SK-N-SH (cell line): ENCODE results near the gene MMP13. TPM values are rescaled to one million over a fixed set of nuclear protein-coding genes. Genes with fewer than 3 reads are reported as not detected.

Source experiments
- CTCF ChIA-PET: fragments of 300-600, 350-600 bp; formaldehyde crosslinking; extraction: SDS; loops from one replicate; lab custom pipeline; 2021; lab: Yijun Ruan, JAX
- POLR2A ChIA-PET: fragments of 350-600 bp; sonication (Branson Sonifier 250); formaldehyde crosslinking; extraction: SDS; loops from one replicate; lab custom pipeline; 2020; ENCODE audit warnings: antibody characterized with exemption, inconsistent platforms; lab: Yijun Ruan, JAX
- DNase-seq: peaks from one replicate; pipeline ENCODE4 v3.0.0; 2012
- H2AFZ ChIP-seq: fragments of 200-600 bp; sonication (generic); 2 replicates; pipeline ENCODE4 v1.8.1; 2016; ENCODE audit warnings: antibody characterized with exemption, mild to moderate bottlenecking, low read depth
- H3F3A ChIP-seq: fragments of 200-600 bp; sonication (generic); replicated peaks from 2 replicates; pipeline ENCODE3; 2016; ENCODE audit warnings: antibody characterized with exemption, mild to moderate bottlenecking; ENCODE audit not compliant: insufficient read depth
- H3K27ac ChIP-seq, 2 experiments: fragments of 200-500 bp in 1 of 2; fragments of 200-600 bp in 1 of 2; sonication (Bioruptor generic) in 1 of 2; sonication (generic), shearing (Covaris generic) in 1 of 2; 2 replicates each; pipeline versions ENCODE4 v1.5.1 to v1.6.1; 2014 to 2016; ENCODE audit warnings: low read depth in 2 of 2, inconsistent platforms in 1 of 2, low read length in 1 of 2, mild to moderate bottlenecking in 1 of 2, mixed read lengths in 1 of 2
- H3K27me3 ChIP-seq: fragments of 200-600 bp; sonication (generic), shearing (Covaris generic); 2 replicates; pipeline ENCODE4 v1.6.1; 2016; ENCODE audit warnings: mixed run types; ENCODE audit not compliant: insufficient read depth
- H3K36me3 ChIP-seq, 2 experiments: fragments of 200-500 bp in 1 of 2; fragments of 200-600 bp in 1 of 2; sonication (Bioruptor generic) in 1 of 2; sonication (generic) in 1 of 2; replicated peaks in 1 of 2; 2 replicates each; pipeline versions ENCODE3 to v1.5.1; 2014 to 2016; ENCODE audit warnings: low read length in 1 of 2, mild to moderate bottlenecking in 1 of 2; ENCODE audit not compliant: insufficient read depth in 2 of 2, control insufficient read depth in 1 of 2
- H3K4me1 ChIP-seq, 2 experiments: fragments of 200-500 bp in 1 of 2; fragments of 200-600 bp in 1 of 2; sonication (Bioruptor generic) in 1 of 2; sonication (generic), shearing (Covaris generic) in 1 of 2; 2 replicates each; pipeline versions ENCODE4 v1.5.1 to v1.6.1; 2014 to 2016; ENCODE audit warnings: low read depth in 1 of 2, low read length in 1 of 2, mixed run types in 1 of 2; ENCODE audit not compliant: insufficient read depth in 2 of 2, control insufficient read depth in 1 of 2
- H3K4me2 ChIP-seq: fragments of 200-600 bp; sonication (generic), shearing (Covaris generic); 2 replicates; pipeline ENCODE4 v1.6.1; 2017; ENCODE audit warnings: mixed run types
- H3K4me3 ChIP-seq, 2 experiments: fragments of 200-500 bp in 1 of 2; fragments of 200-600 bp in 1 of 2; sonication (Bioruptor generic) in 1 of 2; sonication (generic), shearing (Covaris generic) in 1 of 2; 2 replicates each; pipeline versions ENCODE4 v1.5.1 to v1.8.1; 2014 to 2016; ENCODE audit warnings: low read depth in 2 of 2, inconsistent platforms in 1 of 2, low read length in 1 of 2, mild to moderate bottlenecking in 1 of 2, mixed read lengths in 1 of 2, moderate library complexity in 1 of 2
- H3K79me2 ChIP-seq: fragments of 200-600 bp; sonication (generic); 2 replicates; pipeline ENCODE4 v1.8.1; 2017; ENCODE audit warnings: mild to moderate bottlenecking; ENCODE audit not compliant: insufficient read depth
- H3K9ac ChIP-seq: fragments of 200-600 bp; sonication (generic); 2 replicates; pipeline ENCODE4 v1.6.1; 2017; ENCODE audit warnings: mixed run types
- H3K9me2 ChIP-seq: fragments of 200-600 bp; sonication (generic); 2 replicates; pipeline ENCODE4 v1.6.1; 2017; ENCODE audit warnings: mixed run types
- H3K9me3 ChIP-seq: fragments of 200-600 bp; sonication (generic); 2 replicates; pipeline ENCODE4 v1.6.1; 2017; ENCODE audit warnings: mixed run types, mild to moderate bottlenecking, moderate library complexity
- H4K20me1 ChIP-seq: fragments of 200-600 bp; sonication (generic); 2 replicates; pipeline ENCODE4 v1.6.1; 2017; ENCODE audit warnings: mild to moderate bottlenecking, mixed run types; ENCODE audit not compliant: insufficient read depth
- CTCF ChIP-seq: fragments of 200-600 bp; sonication (generic); IDR thresholded peaks from 2 replicates; pipeline ENCODE4 v1.6.1; 2017; ENCODE audit warnings: antibody characterized with exemption, mild to moderate bottlenecking, moderate library complexity
- ELF1 ChIP-seq: IDR thresholded peaks from 2 replicates; pipeline ENCODE4 v1.4.0; 2012
- EZH2phosphoT487 ChIP-seq: fragments of 200-600 bp; sonication (generic); IDR thresholded peaks from 2 replicates; pipeline ENCODE4 v1.6.1; 2017; ENCODE audit warnings: low read depth, mixed run types, mild to moderate bottlenecking, antibody characterized with exemption, moderate library complexity, borderline replicate concordance
- JUND ChIP-seq: IDR thresholded peaks from 2 replicates; pipeline ENCODE4 v1.4.0; 2012
- MEF2A ChIP-seq: IDR thresholded peaks from 2 replicates; pipeline ENCODE4 v1.4.0; 2012; ENCODE audit warnings: low read depth, borderline replicate concordance
- NRF1 ChIP-seq: IDR thresholded peaks from 2 replicates; pipeline ENCODE4 v1.6.1; 2012; ENCODE audit warnings: low read depth, mild to moderate bottlenecking, low read length
- POLR2AphosphoS5 ChIP-seq: IDR thresholded peaks from 2 replicates; pipeline ENCODE4 v1.6.1; 2012; ENCODE audit warnings: low read depth, low read length
- RAD21 ChIP-seq: IDR thresholded peaks from 2 replicates; pipeline ENCODE4 v1.6.1; 2012; ENCODE audit warnings: mild to moderate bottlenecking, low read length
- RCOR1 ChIP-seq: fragments of 150-350 bp; IDR thresholded peaks from 2 replicates; pipeline ENCODE4 v1.6.1; 2017; ENCODE audit warnings: antibody characterized with exemption, low read length
- REST ChIP-seq: IDR thresholded peaks from 2 replicates; pipeline ENCODE4 v1.6.1; 2012; ENCODE audit warnings: mild to moderate bottlenecking, low read depth, low read length, moderate library complexity
- RFX5 ChIP-seq: IDR thresholded peaks from 2 replicates; pipeline ENCODE4 v1.6.1; 2012; ENCODE audit warnings: mild to moderate bottlenecking, improper control_type of control experiment, low read length
- RXRA ChIP-seq: IDR thresholded peaks from 2 replicates; pipeline ENCODE4 v1.4.0; 2012; ENCODE audit warnings: low read depth, mild to moderate bottlenecking, borderline replicate concordance
- SIN3A ChIP-seq: IDR thresholded peaks from 2 replicates; pipeline ENCODE4 v1.6.1; 2012; ENCODE audit warnings: low read depth, mild to moderate bottlenecking, low read length, moderate library complexity, borderline replicate concordance
- TAF1 ChIP-seq: IDR thresholded peaks from 2 replicates; pipeline ENCODE4 v1.6.1; 2012; ENCODE audit warnings: low read depth, mild to moderate bottlenecking, low read length, moderate library complexity, borderline replicate concordance
- TEAD4 ChIP-seq: IDR thresholded peaks from 2 replicates; pipeline ENCODE4 v1.4.0; 2012; ENCODE audit warnings: mild to moderate bottlenecking, borderline replicate concordance; ENCODE audit not compliant: insufficient read depth
- ZBTB33 ChIP-seq: IDR thresholded peaks from 2 replicates; pipeline ENCODE4 v1.4.0; 2012; ENCODE audit warnings: low read depth, borderline replicate concordance
- WGBS: methylation state at CpG from one replicate; pipeline ENCODE4 v1.1.6; 2017; ENCODE audit warnings: low lambda C conversion rate; 5-methylcytosine and 5-hydroxymethylcytosine counted together
- polyA plus RNA-seq, 3 experiments: library from polyadenylated mRNA; depleted of rRNA; stranded (reverse); fragments of >200 nt; gene quantifications; 2 replicates each; pipeline ENCODE4 v1.2.3, GENCODE V29; 2012

The MMP13 gene
- polyA plus RNA-seq, 1 of the 3 experiments (the other 2 are of a cell fraction) = 0.12 TPM

DNA sequence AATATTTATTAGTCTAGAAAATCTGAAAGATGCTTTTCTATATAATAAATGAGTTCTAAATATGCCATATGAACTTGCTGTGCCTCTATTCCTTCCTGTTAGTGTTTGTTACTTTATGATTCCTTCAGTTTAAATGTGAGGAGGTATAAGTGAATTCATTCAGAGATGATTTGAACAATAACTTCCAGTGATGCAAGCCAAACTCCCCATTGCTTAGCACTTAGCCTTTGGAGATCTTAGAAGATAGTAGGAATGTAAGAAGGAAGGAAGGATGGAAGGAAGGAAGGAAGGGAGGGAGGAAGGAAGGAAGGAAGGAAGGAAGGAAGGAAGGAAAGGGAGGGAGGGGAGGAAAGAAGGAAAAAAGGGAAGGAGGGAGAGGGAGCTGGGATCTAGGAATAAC, 25.1 kb downstream of the MMP13 start:
- Histone ChIP-seq H3K9me3 (no peaks in the 10 kb centered on the region), H2AFZ (no peak overlapping the region), H3K4me3 (no peak overlapping the region), H3K9me2 (no peaks in the 10 kb centered on the region), H3F3A (no peaks in the 10 kb centered on the region), H3K4me2 (no peak overlapping the region), H3K27ac (no peak overlapping the region), H3K36me3 (no peaks in the 10 kb centered on the region), H3K27me3 (no peaks in the 10 kb centered on the region; the same call in 1 of the 2 replicates), H3K9ac (no peak overlapping the region), H3K4me1 (peaks cover 0 to 19% of the 10 kb centered on the region in 2 experiments; a peak in 1 of 4 replicates), H4K20me1 (no peaks in the 10 kb centered on the region), H3K79me2 (no peaks in the 10 kb centered on the region)
- ChIA-PET CTCF (interaction anchor here (0.9 to 5.4 kb wide), 3 partner anchors 10 to 55 kb away, joined by 3 to 36 read pairs (median 5); partner anchors contain the start of gene MMP12), POLR2A (no interaction called here)
- TF ChIP-seq TEAD4 (no peak), REST (no peak), POLR2AphosphoS5 (no peak), CTCF (no peak), SIN3A (no peak), JUND (no peak), RXRA (no peak), RFX5 (no peak), MEF2A (no peak)
- DNase-seq = no peak

DNA sequence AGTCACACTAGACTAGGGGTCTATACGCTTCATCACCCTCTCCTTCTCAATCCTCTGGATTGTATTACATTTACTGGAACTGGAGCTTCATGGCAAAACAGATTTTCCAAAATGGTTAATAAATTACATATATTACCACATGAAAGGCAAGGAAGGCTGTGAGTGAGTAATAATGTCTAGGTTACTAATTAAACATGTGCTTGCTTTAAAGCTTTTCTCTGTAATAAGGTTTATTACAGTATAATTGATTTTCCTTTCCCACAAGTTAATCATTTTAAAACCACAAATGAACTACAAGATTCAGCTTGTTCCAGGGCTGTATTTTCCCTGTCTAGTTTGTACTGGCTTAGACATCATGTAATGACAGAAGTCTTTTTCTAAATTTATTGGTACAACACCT, 25.6 kb downstream of the MMP13 start:
- WGBS = 79% methylated on average over 1 of the region's 1 CpG
- H3K9me3 ChIP-seq = no peaks in the 10 kb centered on the region
- H3K79me2 ChIP-seq = no peaks in the 10 kb centered on the region
- no peaks in the 10 kb centered on the region; the same call in 1 of the 2 replicates for H3K27me3 ChIP-seq
- no peaks in the 10 kb centered on the region for H3K9me2 ChIP-seq
- no peaks in the 10 kb centered on the region for H3F3A ChIP-seq
- H3K27ac ChIP-seq = no peak overlapping the region
- H3K4me2 ChIP-seq = no peak overlapping the region
- no peak for DNase-seq
- no peak overlapping the region for H2AFZ ChIP-seq
- H3K36me3 ChIP-seq = no peaks in the 10 kb centered on the region
- ChIA-PET CTCF (interaction anchor here (0.9 to 5.4 kb wide), 3 partner anchors 11 to 55 kb away, joined by 3 to 36 read pairs (median 5); partner anchors contain the start of gene MMP12), POLR2A (no interaction called here)
- no peaks in the 10 kb centered on the region for H4K20me1 ChIP-seq
- no peak overlapping the region for H3K4me3 ChIP-seq
- peaks cover 0 to 19% of the 10 kb centered on the region in 2 experiments; a peak in 1 of 4 replicates for H3K4me1 ChIP-seq
- H3K9ac ChIP-seq = no peak overlapping the region
- TF ChIP-seq TEAD4 = no peak
- no peak for TF ChIP-seq ZBTB33
- no peak for TF ChIP-seq POLR2AphosphoS5
- no peak for TF ChIP-seq CTCF
- TF ChIP-seq RFX5 = no peak
- TF ChIP-seq RCOR1 = no peak
- TF ChIP-seq RXRA = no peak
- no peak for TF ChIP-seq SIN3A
- TF ChIP-seq MEF2A = no peak
- TF ChIP-seq RAD21 = no peak
- no peak for TF ChIP-seq ELF1
- no peak for TF ChIP-seq JUND
- TF ChIP-seq NRF1 = no peak
- TF ChIP-seq EZH2phosphoT487 = no peak
- TF ChIP-seq TAF1 = no peak
